Measurements from ENCODE around the gene BEGAIN.

BEGAIN gene

GRCh38 chr14:100621806-100622205 is 34.6 kb upstream of the BEGAIN start:
- TF ChIP-seq CTCF (IDR thresholded peaks at IDR 0.05; ENCODE audit: control extremely low read depth, extremely low read depth, low read depth, missing control alignments), result no peak
- no peak for DNase-seq (ENCODE audit: extremely low spot score)
- CTCF ChIA-PET, result no interaction called here
- POLR2A ChIA-PET, result no interaction called here

GRCh38 chr14:100620255-100621100 is 33.3 kb upstream of the BEGAIN start:
- ChIA-PET POLR2A (no interaction called here), CTCF (no interaction called here)
- TF ChIP-seq CTCF (IDR thresholded peaks at IDR 0.05; ENCODE audit: control extremely low read depth, extremely low read depth, low read depth, missing control alignments), result no peak
- DNase-seq (ENCODE audit: extremely low spot score), result no peak

- POLR2A ChIA-PET, result no interaction called here
- no peak for DNase-seq (ENCODE audit: extremely low spot score)
- TF ChIP-seq CTCF (IDR thresholded peaks at IDR 0.05; ENCODE audit: control extremely low read depth, extremely low read depth, low read depth, missing control alignments), result no peak
- CTCF ChIA-PET, result no interaction called here
Observed at GRCh38 chr14:100619396-100620254, 32.4 kb upstream of the BEGAIN start.

- TF ChIP-seq CTCF (IDR thresholded peaks at IDR 0.05; ENCODE audit: control extremely low read depth, extremely low read depth, low read depth, missing control alignments), result no peak
- no peak for DNase-seq (ENCODE audit: extremely low spot score)
- CTCF ChIA-PET, result no interaction called here
- POLR2A ChIA-PET, result no interaction called here
Observed at GRCh38 chr14:100618763-100619320, 31.6 kb upstream of the BEGAIN start.

- no peak for DNase-seq (ENCODE audit: extremely low spot score)
- no peak for TF ChIP-seq CTCF (IDR thresholded peaks at IDR 0.05; ENCODE audit: control extremely low read depth, extremely low read depth, low read depth, missing control alignments)
- CTCF ChIA-PET, result no interaction called here
- POLR2A ChIA-PET, result no interaction called here
Observed at GRCh38 chr14:100618318-100618693, 31.1 kb upstream of the BEGAIN start.

- DNase-seq (ENCODE audit: extremely low spot score), result no peak
- CTCF ChIA-PET, result no interaction called here
- no peak for TF ChIP-seq CTCF (IDR thresholded peaks at IDR 0.05; ENCODE audit: control extremely low read depth, extremely low read depth, low read depth, missing control alignments)
- POLR2A ChIA-PET, result no interaction called here
Observed at GRCh38 chr14:100617410-100618317, 30.4 kb upstream of the BEGAIN start.
